Right lobe of liver (tissue), 4 donors: ENCODE data around the gene AARS1.
"Not testable (repeated sequence)": the region's sequence is repeated elsewhere in the genome, so short reads cannot be mapped to it uniquely, and the experiment has no call there.

Source experiments
- CTCF ChIP-seq, 4 donors: fragments of 200-600 bp in 3 of 4; fragments of 450-650 bp in 1 of 4; IDR thresholded peaks; one replicate each; pipeline versions ENCODE4 v1.5.1 to v1.8.0; 2016 to 2022; ENCODE audit warnings: antibody characterized with exemption in 4 of 4, mild to moderate bottlenecking in 2 of 4
- POLR2A ChIP-seq: fragments of 450-650 bp; IDR thresholded peaks from one replicate; pipeline ENCODE4 v1.6.1; 2017; ENCODE audit warnings: antibody characterized with exemption, mild to moderate bottlenecking
- donor health status: DM: no; HTN: no; CAD: no.
- donor health status: DM: no; HTN: no; CAD: no.
- donor health status: DM: no; HTN: yes; CAD: no.

- not testable (repeated sequence) for TF ChIP-seq CTCF (IDR thresholded peaks at IDR 0.05); POLR2A
Observed at GRCh38 chr16:70249697-70250096, 39.6 kb downstream of the AARS1 start.
